Smooth muscle cell (in vitro differentiated cells): ENCODE results near the gene PAIP1. TPM values are rescaled to one million over a fixed set of nuclear protein-coding genes. Genes with fewer than 3 reads are reported as not detected.

ENCODE experiments used
- DNase-seq: peaks from one replicate; lab custom pipeline; 2025; ENCODE audit not compliant: unreplicated experiment; lab: John Stamatoyannopoulos, UW
- H2AFZ ChIP-seq: fragments of 200-600 bp; sonication (generic); 2 replicates; pipeline ENCODE4 v1.6.0; 2016; ENCODE audit warnings: antibody characterized with exemption, low read depth, mild to moderate bottlenecking
- H3F3A ChIP-seq: fragments of 200-600 bp; sonication (generic); 2 replicates; pipeline ENCODE4 v1.6.0; 2017; ENCODE audit warnings: antibody characterized with exemption, low read depth
- H3K27ac ChIP-seq: fragments of 200-600 bp; sonication (generic); 2 replicates; pipeline ENCODE4 v1.5.1; 2016; ENCODE audit warnings: low read depth, mild to moderate bottlenecking
- H3K27me3 ChIP-seq: fragments of 200-600 bp; sonication (generic); 2 replicates; pipeline ENCODE4 v1.6.1; 2016; ENCODE audit warnings: low read depth, mild to moderate bottlenecking
- H3K36me3 ChIP-seq: fragments of 200-600 bp; sonication (generic); 2 replicates; pipeline ENCODE4 v1.5.1; 2016; ENCODE audit warnings: low read depth
- H3K4me1 ChIP-seq: fragments of 200-600 bp; sonication (generic); 2 replicates; pipeline ENCODE4 v1.5.1; 2016; ENCODE audit warnings: low read depth
- H3K4me2 ChIP-seq: fragments of 200-600 bp; sonication (generic); 2 replicates; pipeline ENCODE4 v1.6.0; 2016; ENCODE audit warnings: mild to moderate bottlenecking
- H3K4me3 ChIP-seq: fragments of 200-600 bp; sonication (generic); 2 replicates; pipeline ENCODE4 v1.5.1; 2016; ENCODE audit warnings: mild to moderate bottlenecking
- H3K79me2 ChIP-seq: fragments of 200-600 bp; sonication (generic); 2 replicates; pipeline ENCODE4 v1.6.0; 2016; ENCODE audit warnings: low read depth, mild to moderate bottlenecking
- H3K9ac ChIP-seq: fragments of 200-600 bp; sonication (generic); 2 replicates; pipeline ENCODE4 v1.6.0; 2016; ENCODE audit warnings: low read depth
- H3K9me3 ChIP-seq: fragments of 200-600 bp; sonication (generic); replicated peaks from 2 replicates; pipeline ENCODE4 v1.5.1; 2016; ENCODE audit warnings: low read depth
- H4K20me1 ChIP-seq: fragments of 200-600 bp; sonication (generic); 2 replicates; pipeline ENCODE4 v1.6.0; 2016; ENCODE audit warnings: low read depth
- WGBS: methylation state at CpG from one replicate; pipeline ENCODE4 v1.1.7; 2016; ENCODE audit warnings: low lambda C conversion rate; 5-methylcytosine and 5-hydroxymethylcytosine counted together
- polyA plus RNA-seq: library from polyadenylated mRNA; unstranded; fragments of >200 nt; fragmentation: Nextera tagmentation; extraction: Ambion mirVana; gene quantifications from 2 replicates; pipeline ENCODE4 v1.2.1, GENCODE V29; 2016
- total RNA-seq: library from RNA; depleted of rRNA; stranded (reverse); fragments of >200 nt; gene quantifications from 2 replicates; pipeline ENCODE4 v1.2.3, GENCODE V29; 2014
- TF ChIP-seq, protein P1 (sequence below): fragments of 200-600 bp; sonication (generic); IDR thresholded peaks from 2 replicates; pipeline ENCODE4 v1.5.1; 2017; ENCODE audit warnings: borderline replicate concordance, mild to moderate bottlenecking, antibody characterized with exemption; ENCODE audit not compliant: insufficient read depth, poor library complexity, severe bottlenecking

The PAIP1 gene
- total and polyA plus RNA-seq, 2 experiments from 2014 or later, result 135 to 137 TPM

DNA sequence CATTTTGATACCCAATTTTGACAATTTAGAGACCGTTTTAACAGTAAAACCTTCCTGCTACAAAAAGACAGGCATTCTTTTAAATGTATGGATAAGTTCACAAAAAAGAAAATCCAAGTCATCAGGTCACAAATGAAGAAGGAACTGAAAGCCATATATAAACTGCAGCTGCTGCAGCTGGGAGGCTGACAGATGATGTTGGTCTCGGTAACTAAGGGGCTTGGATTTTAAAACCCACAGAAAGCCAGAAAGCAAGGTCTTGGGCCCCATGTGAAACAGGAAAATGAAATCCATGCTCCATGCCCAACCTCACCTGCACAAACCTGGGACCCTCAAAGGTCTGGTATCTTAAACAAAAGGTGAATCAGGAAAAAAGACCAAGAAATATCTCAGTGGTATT, 26.2 kb downstream of the PAIP1 start:
- no peaks in the 10 kb centered on the region for H3K27me3 ChIP-seq
- no peak overlapping the region for H2AFZ ChIP-seq
- no peaks in the 10 kb centered on the region for H3K9me3 ChIP-seq
- TF ChIP-seq, protein P1, sequence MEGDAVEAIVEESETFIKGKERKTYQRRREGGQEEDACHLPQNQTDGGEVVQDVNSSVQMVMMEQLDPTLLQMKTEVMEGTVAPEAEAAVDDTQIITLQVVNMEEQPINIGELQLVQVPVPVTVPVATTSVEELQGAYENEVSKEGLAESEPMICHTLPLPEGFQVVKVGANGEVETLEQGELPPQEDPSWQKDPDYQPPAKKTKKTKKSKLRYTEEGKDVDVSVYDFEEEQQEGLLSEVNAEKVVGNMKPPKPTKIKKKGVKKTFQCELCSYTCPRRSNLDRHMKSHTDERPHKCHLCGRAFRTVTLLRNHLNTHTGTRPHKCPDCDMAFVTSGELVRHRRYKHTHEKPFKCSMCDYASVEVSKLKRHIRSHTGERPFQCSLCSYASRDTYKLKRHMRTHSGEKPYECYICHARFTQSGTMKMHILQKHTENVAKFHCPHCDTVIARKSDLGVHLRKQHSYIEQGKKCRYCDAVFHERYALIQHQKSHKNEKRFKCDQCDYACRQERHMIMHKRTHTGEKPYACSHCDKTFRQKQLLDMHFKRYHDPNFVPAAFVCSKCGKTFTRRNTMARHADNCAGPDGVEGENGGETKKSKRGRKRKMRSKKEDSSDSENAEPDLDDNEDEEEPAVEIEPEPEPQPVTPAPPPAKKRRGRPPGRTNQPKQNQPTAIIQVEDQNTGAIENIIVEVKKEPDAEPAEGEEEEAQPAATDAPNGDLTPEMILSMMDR, result no peak
- H4K20me1 ChIP-seq, result no peaks in the 10 kb centered on the region
- no peaks in the 10 kb centered on the region for H3K79me2 ChIP-seq
- no peaks in the 10 kb centered on the region for H3K4me1 ChIP-seq
- 98% methylated on average over 2 of the region's 2 CpGs for WGBS
- no peak overlapping the region for H3K4me2 ChIP-seq
- no peak overlapping the region for H3K9ac ChIP-seq
- H3K27ac ChIP-seq, result no peak overlapping the region
- DNase-seq, result no peak
- no peaks in the 10 kb centered on the region for H3F3A ChIP-seq
- no peak overlapping the region for H3K4me3 ChIP-seq
- H3K36me3 ChIP-seq, result peaks cover 52% of the 10 kb centered on the region

DNA sequence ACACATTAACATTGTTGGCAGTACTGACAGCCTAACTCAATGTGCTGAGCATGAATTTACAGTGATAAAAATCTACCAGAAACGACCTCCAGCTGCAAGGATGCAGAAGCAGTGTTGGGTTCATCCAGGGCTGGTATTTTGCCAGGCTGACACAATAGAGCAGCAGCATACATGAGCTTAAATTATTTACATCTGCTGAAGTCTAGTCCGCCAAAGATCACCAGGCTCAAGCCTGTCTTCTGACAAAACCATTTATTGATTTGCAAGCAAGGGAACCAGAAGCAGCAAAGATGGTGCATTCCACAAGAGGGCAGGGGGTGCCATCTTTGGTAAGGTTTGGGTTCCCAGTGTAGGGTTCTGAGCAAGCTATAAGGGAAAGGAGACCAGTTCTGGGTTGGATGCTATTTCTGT, 33.2 kb downstream of the PAIP1 start:
- Histone ChIP-seq H2AFZ (no peak overlapping the region), H3F3A (no peaks in the 10 kb centered on the region), H3K27me3 (no peaks in the 10 kb centered on the region), H3K4me3 (no peak overlapping the region), H3K27ac (no peak overlapping the region), H3K9ac (no peak overlapping the region), H3K4me2 (no peak overlapping the region), H3K36me3 (peaks cover 14% of the 10 kb centered on the region), H3K9me3 (no peaks in the 10 kb centered on the region), H4K20me1 (no peaks in the 10 kb centered on the region), H3K4me1 (no peaks in the 10 kb centered on the region), H3K79me2 (no peaks in the 10 kb centered on the region)
- TF ChIP-seq, protein P1, result no peak
- WGBS, result 76% methylated on average over 2 of the region's 2 CpGs
- no peak for DNase-seq

DNA sequence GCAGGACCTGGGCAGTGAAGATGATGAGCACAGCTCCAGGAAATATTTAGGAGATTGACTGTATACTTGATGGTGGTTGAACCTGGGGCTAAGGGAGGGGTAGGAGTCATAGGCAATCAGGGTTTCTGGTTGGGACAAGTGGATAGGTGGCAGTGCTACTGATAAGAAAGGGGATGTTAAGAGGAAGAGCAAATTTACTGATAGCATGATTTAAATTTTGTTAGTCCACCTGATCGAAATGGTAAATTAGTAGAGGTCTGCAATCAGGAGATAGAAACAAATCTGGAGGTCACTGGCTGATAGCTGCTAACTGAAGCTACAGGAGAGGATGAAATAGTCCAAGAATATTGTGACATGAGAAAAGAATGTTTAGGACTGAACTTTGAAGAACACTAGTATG, 36.3 kb downstream of the PAIP1 start:
- Histone ChIP-seq H2AFZ (no peak overlapping the region), H3K79me2 (no peaks in the 10 kb centered on the region), H3K4me3 (no peak overlapping the region), H3F3A (no peaks in the 10 kb centered on the region), H3K36me3 (no peaks in the 10 kb centered on the region), H3K9ac (no peak overlapping the region), H4K20me1 (no peaks in the 10 kb centered on the region), H3K27me3 (no peaks in the 10 kb centered on the region), H3K9me3 (no peaks in the 10 kb centered on the region), H3K4me1 (no peaks in the 10 kb centered on the region), H3K4me2 (no peak overlapping the region), H3K27ac (no peak overlapping the region)
- TF ChIP-seq, protein P1, result no peak
- WGBS, result 95% methylated on average over 1 of the region's 1 CpG
- DNase-seq, result no peak

DNA sequence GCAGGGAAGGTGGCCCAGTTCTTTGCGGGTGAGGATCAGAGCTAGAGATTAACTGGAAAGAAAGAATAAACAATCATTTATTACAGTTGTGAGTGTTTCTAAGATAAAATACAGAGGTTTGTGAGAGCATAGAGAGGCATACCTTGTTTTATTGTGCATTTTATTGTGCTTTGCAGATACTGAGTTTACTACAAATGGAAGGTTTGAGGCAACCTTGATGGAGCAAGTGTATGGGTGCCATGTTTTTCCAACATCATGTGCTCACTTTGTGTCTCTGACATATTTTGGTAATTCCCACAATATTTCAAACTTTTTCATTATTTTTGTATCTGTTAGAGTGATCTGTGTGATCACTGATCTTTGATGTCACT, 41.2 kb downstream of the PAIP1 start:
- Histone ChIP-seq H3K79me2 (peaks cover 11% of the 10 kb centered on the region), H3F3A (no peaks in the 10 kb centered on the region), H2AFZ (peak overlapping the region; percentile 95), H3K9me3 (no peaks in the 10 kb centered on the region), H3K4me1 (peaks cover 13% of the 10 kb centered on the region), H3K27me3 (no peaks in the 10 kb centered on the region), H3K4me2 (peak overlapping the region; percentile 86), H3K27ac (peak overlapping the region; percentile 97), H3K36me3 (no peaks in the 10 kb centered on the region), H3K4me3 (peak overlapping the region; percentile 64), H3K9ac (peak overlapping the region; percentile 89), H4K20me1 (no peaks in the 10 kb centered on the region)
- WGBS, result 26% methylated on average over 1 of the region's 1 CpG
- TF ChIP-seq, protein P1, result no peak
- DNase-seq, result no peak
